Measurements from ENCODE around the gene ZFPM1. TPM values are rescaled to one million over a fixed set of nuclear protein-coding genes. Genes with fewer than 3 reads are reported as not detected.

Gene ZFPM1
- polyA plus RNA-seq, 3 donors = 2.1 to 5.7 (median 4.6) TPM

DNA sequence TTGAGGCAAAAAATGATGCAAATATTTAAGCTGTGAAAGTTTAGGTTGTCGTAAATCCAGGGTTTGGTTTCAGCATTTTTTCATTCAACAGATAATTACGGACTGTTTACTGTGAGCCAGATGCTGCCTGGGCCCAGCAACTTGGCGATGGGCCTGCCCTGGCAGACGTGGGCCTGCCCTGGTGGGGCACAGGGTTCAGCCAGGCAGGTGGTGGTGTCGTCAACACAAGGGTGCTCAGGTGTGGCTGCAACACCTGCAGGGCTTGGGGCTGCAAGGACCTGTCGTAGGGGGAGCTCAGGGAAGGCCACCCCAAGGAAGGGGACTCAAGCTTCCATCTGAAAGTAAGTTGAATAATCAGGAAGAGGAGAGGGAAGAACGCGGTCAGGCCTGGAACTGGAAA lies 132.2 kb downstream of the ZFPM1 start:
- DNase-seq (ENCODE audit: extremely low read depth in 1 of 11, low read depth in 9 of 11, low spot score in 4 of 11) = no peak

DNA sequence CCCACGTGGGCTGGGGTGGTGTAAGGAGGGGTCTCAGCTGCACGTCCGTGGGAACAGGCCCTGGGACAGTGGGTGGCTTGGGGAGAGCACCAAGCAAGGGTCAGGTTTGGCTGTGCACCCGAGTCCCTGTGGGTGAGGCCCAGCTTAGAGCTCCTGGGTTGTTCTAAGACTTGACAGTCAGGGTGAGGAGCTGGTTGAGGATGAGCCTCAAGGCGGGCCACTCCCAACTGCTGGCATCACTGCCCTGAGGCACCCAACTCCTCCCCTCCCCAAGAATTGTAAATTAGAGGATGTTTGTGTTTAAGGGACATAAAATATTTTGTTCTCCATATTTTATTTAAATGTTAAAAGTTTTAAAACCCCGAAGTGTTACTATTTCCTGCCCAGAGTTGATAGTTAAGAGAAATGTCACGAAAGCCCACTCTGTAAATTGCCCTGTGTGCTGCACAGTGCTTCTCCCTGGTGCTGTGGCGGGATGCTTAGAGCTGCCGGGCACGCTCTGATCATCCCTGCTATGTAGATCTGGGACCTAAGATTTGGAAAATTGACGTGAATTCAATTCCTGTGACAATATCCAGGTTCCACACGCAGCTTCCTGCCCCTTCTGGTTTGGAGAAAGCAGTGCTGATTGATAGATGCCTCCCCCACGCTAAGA lies 133.0 kb downstream of the ZFPM1 start:
- no peak for DNase-seq (ENCODE audit: extremely low read depth in 1 of 11, low read depth in 9 of 11, low spot score in 4 of 11)

Other genes with a start within 250 kb of the ZFPM1 start
- gene ZNF469, start 70.3 kb upstream of the ZFPM1 start, polyA plus RNA-seq (ENCODE audit: insufficient read length in 3 of 3) = 1 to 10 TPM; 1.0 to 2.0 (median 1.8) TPM
- gene ZC3H18, start 117.1 kb downstream of the ZFPM1 start, polyA plus RNA-seq (ENCODE audit: insufficient read length in 3 of 3) = 10 to 100 TPM; 35.8 to 43.3 (median 40.5) TPM
- gene IL17C, start 185.3 kb downstream of the ZFPM1 start, polyA plus RNA-seq (ENCODE audit: insufficient read length in 3 of 3) = not detected
- 100 to 1,000 TPM in 2 of 3 donors, 10 to 100 TPM in 1; 92.4 to 157 (median 142) TPM for gene CYBA, start 197.8 kb downstream of the ZFPM1 start, polyA plus RNA-seq (ENCODE audit: insufficient read length in 3 of 3)
- 10 to 100 TPM; 27.9 to 43.7 (median 39.8) TPM for gene MVD, start 209.8 kb downstream of the ZFPM1 start, polyA plus RNA-seq (ENCODE audit: insufficient read length in 3 of 3)
- under 1 TPM; 0.59 to 0.94 (median 0.78) TPM for gene SNAI3, start 233.2 kb downstream of the ZFPM1 start, polyA plus RNA-seq (ENCODE audit: insufficient read length in 3 of 3)

All from renal cortex interstitium (tissue), 11 donors.